HepG2 (cell line): ENCODE results near the gene RTBDN. TPM values are rescaled to one million over a fixed set of nuclear protein-coding genes. Genes with fewer than 3 reads are reported as not detected.
A peak's percentile ranks its signal among the peaks of the same experiment; 100 is the strongest.

ENCODE experiments used
- AGO1 ChIP-seq: fragments of 200-400 bp; formaldehyde crosslinking; IDR thresholded peaks from 2 replicates; pipeline ENCODE4 v1.6.1; 2017; ENCODE audit warnings: mild to moderate bottlenecking, low read depth, low read length, moderate library complexity; ENCODE audit not compliant: poor library complexity, severe bottlenecking
- ARHGAP35 ChIP-seq: sonication (generic); formaldehyde crosslinking; IDR thresholded peaks from 2 replicates; pipeline ENCODE4 v1.9.0; 2022; ENCODE audit warnings: mild to moderate bottlenecking, inconsistent platforms, moderate library complexity, missing genetic modification reagents, borderline replicate concordance
- CTCF ChIP-seq: sonication (generic); formaldehyde crosslinking; IDR thresholded peaks from 2 replicates; pipeline ENCODE4 v1.5.0; 2020; ENCODE audit warnings: mild to moderate bottlenecking, missing genetic modification reagents, moderate library complexity
- GABPA ChIP-seq, 2 experiments: IDR thresholded peaks; 2 replicates each; pipeline ENCODE4 v1.6.1; 2011 to 2016; ENCODE audit warnings: low read depth in 2 of 2, low read length in 1 of 2, missing biosample characterization in 1 of 2, missing genetic modification characterization in 1 of 2
- GMEB1 ChIP-seq: sonication (generic); formaldehyde crosslinking; IDR thresholded peaks from 2 replicates; pipeline ENCODE4 v1.5.1; 2020; ENCODE audit warnings: missing genetic modification reagents, mild to moderate bottlenecking, borderline replicate concordance
- HMGXB4 ChIP-seq, 2 experiments: sonication (generic) in 1 of 2; formaldehyde crosslinking in 1 of 2; IDR thresholded peaks; 2 replicates each; pipeline versions ENCODE4 v1.4.0 to v1.6.1; 2018 to 2020; ENCODE audit warnings: missing genetic modification reagents in 2 of 2, borderline replicate concordance in 1 of 2, low read depth in 1 of 2, mild to moderate bottlenecking in 1 of 2, missing biosample characterization in 1 of 2
- HOXA9 ChIP-seq: sonication (generic); formaldehyde crosslinking; IDR thresholded peaks from 2 replicates; pipeline ENCODE4 v1.8.1; 2022; ENCODE audit warnings: missing genetic modification reagents, mild to moderate bottlenecking, moderate library complexity, borderline replicate concordance
- KDM4B ChIP-seq: sonication (generic); formaldehyde crosslinking; IDR thresholded peaks from 2 replicates; pipeline ENCODE4 v1.4.0; 2020; ENCODE audit warnings: missing genetic modification reagents
- LCORL ChIP-seq, 2 experiments: fragments of 450-650 bp in 1 of 2; sonication (generic) in 1 of 2; formaldehyde crosslinking in 1 of 2; IDR thresholded peaks; 2 replicates each; pipeline versions ENCODE4 v1.5.0 to v1.6.1; 2017 to 2020; ENCODE audit warnings: antibody characterized with exemption in 1 of 2, missing genetic modification reagents in 1 of 2
- MAZ ChIP-seq, 2 experiments: sonication (generic) in 1 of 2; formaldehyde crosslinking in 1 of 2; IDR thresholded peaks; 2 replicates each; pipeline versions ENCODE4 v1.5.0 to v1.6.1; 2012 to 2020; ENCODE audit warnings: low read depth in 2 of 2, mild to moderate bottlenecking in 2 of 2, borderline replicate concordance in 1 of 2, improper control_type of control experiment in 1 of 2, low read length in 1 of 2, missing genetic modification reagents in 1 of 2, moderate library complexity in 1 of 2
- NFKBIZ ChIP-seq: IDR thresholded peaks from 2 replicates; pipeline ENCODE4 v1.6.1; 2018; ENCODE audit warnings: missing genetic modification reagents, missing compliant biosample characterization
- POLR2AphosphoS2 ChIP-seq: IDR thresholded peaks from 2 replicates; pipeline ENCODE4 v1.6.1; 2011; ENCODE audit warnings: low read depth, low read length, improper control_type of control experiment
- SP4 ChIP-seq: sonication (generic); formaldehyde crosslinking; IDR thresholded peaks from 2 replicates; pipeline ENCODE4 v1.8.1; 2023; ENCODE audit warnings: mild to moderate bottlenecking, missing genetic modification reagents
- TAF1 ChIP-seq: sonication (generic); formaldehyde crosslinking; IDR thresholded peaks from 2 replicates; pipeline ENCODE4 v1.4.0; 2020; ENCODE audit warnings: missing genetic modification reagents
- TEAD3 ChIP-seq: optimal IDR thresholded peaks from 2 replicates; pipeline ENCODE3; 2016; ENCODE audit warnings: borderline replicate concordance
- TFAP4 ChIP-seq: sonication (generic); IDR thresholded peaks from 2 replicates; pipeline ENCODE4 v1.6.1; 2016; ENCODE audit warnings: low read depth, borderline replicate concordance
- ZFP62 ChIP-seq: sonication (generic); formaldehyde crosslinking; IDR thresholded peaks from 2 replicates; pipeline ENCODE4 v1.4.0; 2020; ENCODE audit warnings: missing genetic modification reagents
- ZNF24 ChIP-seq: fragments of 450-650 bp; IDR thresholded peaks from 2 replicates; pipeline ENCODE4 v1.6.1; 2017; ENCODE audit warnings: antibody characterized with exemption, mild to moderate bottlenecking
- ZNF263 ChIP-seq: sonication (generic); formaldehyde crosslinking; IDR thresholded peaks from 2 replicates; pipeline ENCODE4 v1.4.0; 2020; ENCODE audit warnings: missing genetic modification reagents
- ZNF619 ChIP-seq: sonication (generic); formaldehyde crosslinking; IDR thresholded peaks from 2 replicates; pipeline ENCODE4 v1.4.0; 2020; ENCODE audit warnings: mild to moderate bottlenecking, missing genetic modification reagents
- ZNF644 ChIP-seq: IDR thresholded peaks from 2 replicates; pipeline ENCODE4 v1.6.1; 2016; ENCODE audit warnings: low read depth
- ZNF775 ChIP-seq: sonication (generic); formaldehyde crosslinking; IDR thresholded peaks from 2 replicates; pipeline ENCODE4 v1.4.0; 2020; ENCODE audit warnings: missing genetic modification reagents, mild to moderate bottlenecking, moderate library complexity, borderline replicate concordance
- polyA plus RNA-seq, 8 experiments: library from polyadenylated mRNA; depleted of rRNA in 3 of 8; stranded (reverse) in 7 of 8; unstranded in 1 of 8; fragments of >200 nt; fragmentation: Illumina TruSeq in 4 of 8; extraction: Trizol in 4 of 8; gene quantifications; 2 replicates each; pipeline versions ENCODE4 v1.2.1 to v1.2.3, GENCODE V29; 2011 to 2016; ENCODE audit warnings: low read depth in 4 of 8, missing spikeins in 1 of 8, mixed read lengths in 1 of 8; ENCODE audit not compliant: insufficient read depth in 1 of 8
- total RNA-seq, 5 experiments: library from RNA; depleted of rRNA; stranded (reverse); fragments of >200 nt; fragmentation: Illumina TruSeq; extraction: Trizol; gene quantifications; 2 replicates each; pipeline ENCODE4 v1.2.3, GENCODE V29; 2016; ENCODE audit warnings: low read depth in 1 of 5

Gene RTBDN
- total and polyA plus RNA-seq, 2 of the 13 experiments (the other 11 are each of a cell fraction or from before 2014, with no cell fraction given) = 0.27 to 0.48 TPM

- TF ChIP-seq ZNF263 (CRISPR knock-in tag) (peak; percentile 78), AGO1 (no peak), ZNF775 (CRISPR knock-in tag) (no peak), SP4 (CRISPR knock-in tag) (no peak), GMEB1 (CRISPR knock-in tag) (no peak), LCORL (IDR thresholded peaks at IDR 0.05) (no peak), LCORL (CRISPR knock-in tag; IDR thresholded peaks at IDR 0.05) (no peak), TAF1 (no peak), ARHGAP35 (CRISPR knock-in tag) (no peak), GABPA (IDR thresholded peaks at IDR 0.05; ENCODE audit: low read depth, low read length) (no peak), GABPA (CRISPR knock-in tag; IDR thresholded peaks at IDR 0.05; ENCODE audit: low read depth) (no peak), ZNF24 (no peak), HOXA9 (CRISPR knock-in tag) (no peak), POLR2AphosphoS2 (no peak), TEAD3 (CRISPR knock-in tag) (no peak), MAZ (IDR thresholded peaks at IDR 0.05; ENCODE audit: borderline replicate concordance, low read depth, low read length) (peak; percentile 60; the same call in 1 of the 2 replicates), MAZ (CRISPR knock-in tag; IDR thresholded peaks at IDR 0.05; ENCODE audit: low read depth) (no peak), ZNF619 (CRISPR knock-in tag) (no peak), NFKBIZ (no peak), CTCF (CRISPR knock-in tag) (peak; percentile 51), HMGXB4 (CRISPR knock-in tag; IDR thresholded peaks at IDR 0.05; ENCODE audit: borderline replicate concordance in 1 of 2, low read depth in 1 of 2) (no peak; a peak in 1 of 4 replicates), ZNF644 (CRISPR knock-in tag) (0 out of 2 replicates have a peak, but pooled peaks have one; percentile 28), TFAP4 (peak; percentile 73; the same call in 1 of the 2 replicates), ZFP62 (no peak), KDM4B (CRISPR knock-in tag) (no peak)
Measured at GRCh38 chr19:12779162-12779993, 55.0 kb downstream of the RTBDN start (continued).
